HG03378 (cell line): ENCODE results near the gene UQCR10.

ENCODE experiments used
- ATAC-seq: cut with Tn5 transposase; IDR thresholded peaks from one replicate; pipeline ENCODE4 v1.9.1; 2021; ENCODE audit warnings: mild to moderate bottlenecking, moderate library complexity; ENCODE audit not compliant: unreplicated experiment

Gene UQCR10

GRCh38 chr22:29793396-29793795 lies 26.2 kb downstream of the UQCR10 start:
- no peak for ATAC-seq

DNA sequence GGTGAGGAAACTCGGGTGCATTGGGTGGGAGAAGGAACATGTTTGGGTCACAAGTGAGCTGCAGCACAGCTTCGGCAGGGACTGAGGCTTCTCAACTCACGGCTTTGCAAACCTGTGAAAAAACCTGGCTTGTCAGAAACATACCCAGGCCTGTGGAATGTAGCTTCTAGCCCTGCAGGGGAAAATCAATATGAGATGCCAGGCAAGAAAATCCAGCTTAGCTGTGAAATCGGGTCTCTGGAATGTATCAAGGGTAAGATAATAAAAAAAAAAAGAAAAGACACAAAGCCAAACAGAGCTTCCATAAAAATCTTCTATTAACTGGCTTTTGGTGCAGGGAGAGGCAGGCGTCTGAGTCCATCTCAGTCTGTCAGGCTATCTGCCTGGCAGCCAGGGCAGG lies 28.5 kb downstream of the UQCR10 start:
- ATAC-seq = no peak

- no peak for ATAC-seq
Measured at GRCh38 chr22:29797351-29797750, 30.2 kb downstream of the UQCR10 start.

GRCh38 chr22:29798318-29798717 lies 31.1 kb downstream of the UQCR10 start:
- ATAC-seq = no peak

DNA sequence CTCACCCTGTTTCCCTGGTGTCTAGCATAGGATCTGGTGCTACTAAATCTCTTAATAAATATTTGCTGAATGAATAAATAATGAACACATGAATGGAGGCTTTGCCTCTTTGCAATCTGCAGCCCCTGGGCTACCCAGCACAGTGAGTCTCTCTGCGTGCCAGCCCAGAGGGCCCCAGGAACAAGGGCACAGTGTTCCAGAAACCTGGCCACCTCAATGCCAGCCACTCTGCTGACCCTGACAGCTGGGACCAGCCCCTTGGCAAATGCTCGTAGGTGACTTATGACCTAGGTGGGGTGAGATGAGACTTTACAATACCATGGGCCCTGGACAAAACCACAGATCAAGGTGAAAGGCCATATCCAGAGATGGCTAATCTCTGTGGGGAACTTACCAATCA lies 31.6 kb downstream of the UQCR10 start:
- ATAC-seq = no peak

- ATAC-seq = no peak
Measured at GRCh38 chr22:29799217-29799680, 32.1 kb downstream of the UQCR10 start.

GRCh38 chr22:29801153-29801552 lies 34.0 kb downstream of the UQCR10 start:
- ATAC-seq = no peak

- no peak for ATAC-seq
Measured at GRCh38 chr22:29801796-29802195, 34.6 kb downstream of the UQCR10 start.

- ATAC-seq = no peak
Measured at GRCh38 chr22:29803190-29803589, 36.0 kb downstream of the UQCR10 start.

DNA sequence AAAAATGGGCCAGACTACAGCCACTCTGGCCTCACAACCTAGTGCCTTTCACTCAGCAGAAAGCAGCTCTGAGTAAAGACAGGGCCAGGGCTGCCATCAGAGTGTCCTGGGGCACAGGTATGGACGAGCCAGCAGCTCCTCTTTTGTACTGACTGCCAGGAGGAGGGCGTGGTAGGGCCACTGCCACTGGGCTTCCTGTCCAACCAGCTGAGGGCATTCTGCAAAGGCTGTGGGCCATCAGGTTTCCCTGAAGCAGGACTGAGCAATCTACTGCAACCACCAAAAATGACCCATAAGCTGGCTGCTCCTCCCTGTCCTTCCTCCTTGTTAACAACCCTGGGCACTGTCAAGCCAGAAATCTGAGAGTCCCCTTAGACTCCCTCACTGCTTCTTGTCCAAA lies 37.8 kb downstream of the UQCR10 start:
- no peak for ATAC-seq

- no peak for ATAC-seq
Measured at GRCh38 chr22:29806196-29806595, 39.0 kb downstream of the UQCR10 start.

DNA sequence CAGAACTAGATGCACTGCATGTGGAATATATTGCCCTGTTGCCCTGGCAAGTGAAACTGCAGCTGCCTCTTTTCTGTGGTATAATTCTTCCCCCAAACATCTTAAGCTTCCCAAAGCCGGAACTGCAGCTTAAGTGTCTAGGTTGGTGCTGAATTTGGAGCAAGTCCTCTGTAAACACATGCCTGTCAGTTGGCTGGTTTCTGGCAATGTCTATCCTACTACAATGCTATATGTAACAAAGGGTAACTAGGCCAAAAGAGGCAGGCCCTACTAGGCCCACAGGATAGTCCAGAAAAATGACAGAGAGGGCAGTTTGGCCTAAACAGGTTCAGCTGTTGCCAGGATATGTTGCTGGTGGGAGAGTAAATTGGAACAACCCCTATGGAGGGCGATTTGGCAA lies 43.0 kb downstream of the UQCR10 start:
- ATAC-seq = no peak

DNA sequence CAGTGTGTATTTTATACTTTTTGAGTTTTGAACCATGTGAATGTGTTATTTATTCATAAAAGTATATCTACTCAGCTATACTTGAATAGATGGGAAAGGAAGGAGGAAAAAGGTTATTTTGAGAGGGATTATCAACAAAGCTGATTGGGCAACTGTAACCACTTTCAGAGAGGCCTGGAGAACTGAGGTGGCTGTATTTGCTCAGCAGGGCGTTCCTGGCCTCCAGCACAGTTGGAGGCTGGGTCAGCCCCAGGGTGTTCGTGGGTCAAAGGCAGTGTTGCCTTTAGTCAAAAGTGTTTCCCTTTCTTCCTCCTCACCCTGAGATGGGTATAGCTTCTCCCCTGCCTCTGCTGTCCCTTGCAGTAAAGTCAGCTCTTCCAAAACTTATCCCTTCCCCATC lies 44.2 kb downstream of the UQCR10 start:
- no peak for ATAC-seq

DNA sequence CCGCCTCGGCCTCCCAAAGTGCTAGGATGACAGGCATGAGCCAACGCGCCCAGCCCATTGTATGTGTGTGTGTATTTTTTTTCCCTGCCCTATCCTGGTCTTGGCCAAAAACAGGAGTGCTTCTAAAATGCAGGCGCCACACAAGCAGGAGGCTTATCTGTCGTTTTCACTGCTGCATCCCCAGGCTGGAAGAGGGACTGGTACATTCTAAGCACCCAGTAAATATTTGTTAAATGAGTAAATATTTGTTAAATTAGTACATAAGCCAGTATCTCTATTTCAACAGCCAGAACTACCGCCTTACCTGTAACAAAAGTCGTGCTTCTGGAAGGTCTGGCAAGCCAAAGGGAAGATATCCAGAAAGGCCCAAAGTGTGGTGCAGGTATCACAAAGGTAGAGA lies 46.0 kb downstream of the UQCR10 start:
- no peak for ATAC-seq

- no peak for ATAC-seq
Measured at GRCh38 chr22:29813563-29813962, 46.4 kb downstream of the UQCR10 start.

DNA sequence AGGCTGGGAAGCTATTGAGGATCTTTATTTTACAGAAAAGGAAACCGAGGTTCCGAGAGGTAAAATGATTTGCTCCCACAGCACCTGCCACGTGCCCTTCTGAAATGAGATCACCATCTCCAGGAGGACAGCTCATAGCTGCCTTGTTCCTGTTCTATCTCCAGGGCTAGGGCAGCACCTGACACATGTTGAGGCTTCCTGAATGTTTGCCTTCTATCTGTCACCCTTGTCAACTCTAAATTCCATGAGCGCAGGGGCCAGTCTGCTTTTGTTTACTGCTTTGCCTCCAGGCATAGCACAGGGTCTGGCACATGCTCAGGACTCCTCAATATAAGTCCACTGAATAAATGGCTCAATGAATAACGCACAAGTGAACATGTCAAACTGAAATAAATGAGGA lies 46.8 kb downstream of the UQCR10 start:
- ATAC-seq = no peak

- ATAC-seq = no peak
Measured at GRCh38 chr22:29815580-29815979, 48.4 kb downstream of the UQCR10 start.

DNA sequence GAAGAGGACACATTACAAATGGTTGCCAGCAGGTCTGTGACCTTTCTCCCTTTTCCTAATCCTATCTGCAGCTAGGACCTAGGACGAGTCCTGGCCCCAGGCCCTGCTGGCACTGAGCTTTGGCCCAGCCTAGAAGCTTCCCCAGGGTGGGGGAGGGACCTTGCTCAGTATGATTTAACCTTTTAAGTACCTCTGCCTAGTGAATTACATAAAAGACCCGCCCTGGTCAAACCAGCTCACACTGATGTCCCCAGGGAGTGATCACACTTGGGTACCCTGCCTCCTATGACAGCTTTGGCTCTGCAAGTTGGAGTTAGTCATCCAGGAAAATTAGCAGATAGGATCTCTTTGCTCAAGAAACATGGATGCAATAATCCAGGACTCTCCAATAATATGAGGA lies 49.0 kb downstream of the UQCR10 start:
- ATAC-seq = no peak

DNA sequence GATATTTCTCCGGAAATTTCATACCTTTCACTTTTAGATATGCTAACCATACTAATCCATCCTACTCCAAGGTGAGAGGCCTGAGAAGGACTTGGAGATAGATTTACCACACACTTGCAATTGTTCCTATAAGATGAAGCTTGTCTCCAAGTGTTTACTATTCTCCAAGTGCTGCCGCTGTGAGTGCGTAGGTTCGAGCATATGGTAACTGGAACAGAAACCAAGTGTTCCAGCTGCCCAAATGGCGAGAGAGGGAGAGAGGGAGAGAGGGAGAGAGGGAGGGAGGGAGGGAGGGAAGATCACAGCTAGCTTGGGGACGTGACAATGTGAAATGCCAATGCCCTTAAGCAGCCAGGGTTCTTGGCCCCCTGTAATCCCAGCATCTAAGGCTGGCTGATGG lies 49.4 kb downstream of the UQCR10 start:
- ATAC-seq = no peak

- no peak for ATAC-seq
Measured at GRCh38 chr22:29816980-29817379, 49.8 kb downstream of the UQCR10 start.

- ATAC-seq = no peak
Measured at GRCh38 chr22:29817724-29818123, 50.6 kb downstream of the UQCR10 start.

- no peak for ATAC-seq
Measured at GRCh38 chr22:29819501-29819900, 52.3 kb downstream of the UQCR10 start.
